Adrenal gland (tissue), 12 donors: ENCODE results near the gene TMEM18. TPM values are rescaled to one million over a fixed set of nuclear protein-coding genes. Genes with fewer than 3 reads are reported as not detected.

ENCODE experiments used
- DNase-seq, 7 donors: peaks; one replicate each; pipeline ENCODE4 v3.0.0-alpha.2; 2019 to 2020
- H3K27ac ChIP-seq, 5 donors: fragments of 200-600 bp; sonication (generic) in 4 of 5; 1 replicate in 3 of 5; 2 replicates in 2 of 5; pipeline versions ENCODE4 v1.5.1 to v1.8.0; 2016 to 2020; ENCODE audit warnings: mild to moderate bottlenecking in 1 of 5
- H3K27me3 ChIP-seq: fragments of 200-600 bp; 2 replicates; pipeline ENCODE4 v1.8.0; 2021
- H3K36me3 ChIP-seq, 2 donors: fragments of 200-600 bp; replicated peaks in 1 of 2; 1 replicate in 1 of 2; 2 replicates in 1 of 2; pipeline versions ENCODE4 v1.5.1 to v1.8.0; 2018 to 2022
- H3K4me1 ChIP-seq, 2 donors: fragments of 200-600 bp; replicated peaks in 1 of 2; 1 replicate in 1 of 2; 2 replicates in 1 of 2; pipeline versions ENCODE4 v1.5.1 to v1.8.0; 2018 to 2021
- H3K4me3 ChIP-seq, 4 donors: fragments of 200-600 bp; sonication (generic) in 3 of 4; one replicate each; pipeline ENCODE4 v1.5.1; 2016 to 2018
- H3K9me3 ChIP-seq, 3 donors: fragments of 200-600 bp; sonication (generic) in 1 of 3; replicated peaks in 1 of 3; 1 replicate in 2 of 3; 2 replicates in 1 of 3; pipeline versions ENCODE4 v1.5.1 to v1.8.0; 2016 to 2021
- POLR2A ChIP-seq, 2 donors: fragments of 450-650 bp; IDR thresholded peaks; one replicate each; pipeline ENCODE4 v1.6.1; 2017; ENCODE audit warnings: antibody characterized with exemption in 2 of 2, mild to moderate bottlenecking in 2 of 2, moderate library complexity in 1 of 2
- WGBS, 4 donors: extraction: QIAGEN DNeasy Blood & Tissue Kit in 2 of 4; methylation state at CpG; one replicate each; pipeline versions ENCODE4 v1.1.5 to v1.1.7; 2013 to 2017; 5-methylcytosine and 5-hydroxymethylcytosine counted together
- intact Hi-C, 2 donors: fragments of 100-400 bp; cut with DNase I; formaldehyde crosslinking; loops; one replicate each; pipeline versions ENCODE4 v1.14.1 to v1.15.0; 2022 to 2023
- polyA plus RNA-seq, 3 donors: library from polyadenylated mRNA; stranded (reverse); fragments of 200-250 nt in 2 of 3; fragments of 350-450 nt in 1 of 3; fragmentation: Illumina TruSeq in 1 of 3; extraction: RNeasy Lipid Tissue Mini Kit (QIAGEN cat#74804) in 1 of 3; gene quantifications; one replicate each; pipeline ENCODE4 v1.2.3, GENCODE V29; 2013 to 2014
- total RNA-seq, 9 donors: library from RNA; depleted of rRNA in 4 of 9; stranded (reverse); fragments of >200 nt in 4 of 9; fragments of 120-200 nt in 1 of 9; fragmentation: NEBNext Ultra II Directional in 1 of 9; extraction: Animal tissue kit (Norgen Biotek cat#: 25700) in 1 of 9; gene quantifications; one replicate each; pipeline versions ENCODE4 v1.1.0 to v1.2.4, GENCODE V29; 2013 to 2023
- TF ChIP-seq, protein P1 (sequence below), 6 experiments: fragments of 450-650 bp in 4 of 6; fragments of 200-600 bp in 2 of 6; sonication (generic) in 1 of 6; IDR thresholded peaks; 1 replicate in 5 of 6; 2 replicates in 1 of 6; pipeline versions ENCODE4 v1.5.1 to v1.8.0; 2016 to 2021; ENCODE audit warnings: antibody characterized with exemption in 6 of 6, mild to moderate bottlenecking in 2 of 6, moderate library complexity in 1 of 6
- donor health status: healthy with polysubstance abuse.
- donor health status: Bipolar disorder and iron deficiency.
- donor health status: DM: yes; HTN: yes; CAD: no.
- donor health status: DM: no; HTN: no; CAD: no.
- donor health status: DM: no; HTN: no; CAD: no.
- donor health status: DM: yes; HTN: yes; CAD: no.

TMEM18 gene
- total and polyA plus RNA-seq, 12 donors = 17.2 to 56.9 (median 31.9) TPM

DNA sequence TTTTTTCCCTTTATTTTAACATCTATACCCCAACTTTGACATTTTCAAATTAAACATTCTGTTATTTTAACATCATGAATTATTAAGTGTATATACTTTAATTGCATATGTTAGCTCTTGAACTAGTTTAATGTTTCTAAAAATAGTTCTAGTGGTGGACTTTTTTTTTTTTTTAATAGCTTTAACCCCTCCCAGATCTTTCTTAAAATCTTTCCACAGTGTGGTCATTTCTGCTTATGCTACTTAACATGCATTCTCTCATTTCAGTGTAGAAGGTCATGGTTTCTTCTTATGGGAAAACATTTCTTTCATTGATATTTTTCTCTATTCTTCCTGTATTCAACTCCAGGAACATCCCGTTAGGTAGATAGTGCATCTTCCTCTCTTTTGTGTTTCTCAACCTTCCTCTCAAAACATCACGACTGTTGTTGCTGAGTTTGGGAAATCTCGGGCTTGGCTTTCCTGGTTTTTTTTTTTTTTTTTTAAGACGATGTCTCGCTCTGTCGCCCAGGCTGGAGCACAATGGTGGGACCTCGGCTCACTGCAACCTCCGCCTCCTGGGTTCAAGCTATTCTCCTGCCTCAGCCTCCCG, 849 bp upstream of the TMEM18 start:
- no peak for DNase-seq
- Histone ChIP-seq H3K9me3 (no peaks in the 10 kb centered on the region), H3K27ac (peak overlapping the region; percentile 97 to 100 (median 99)), H3K36me3 (no peaks in the 10 kb centered on the region), H3K27me3 (no peaks in the 10 kb centered on the region), H3K4me3 (peak overlapping the region in 3 of 4 donors; percentile 70 to 90 (median 82)), H3K4me1 (peaks cover 4 to 28% of the 10 kb centered on the region in 2 donors)
- intact Hi-C loops = no loop called here
- TF ChIP-seq POLR2A (IDR thresholded peaks at IDR 0.05) = no peak
- TF ChIP-seq, protein P1, sequence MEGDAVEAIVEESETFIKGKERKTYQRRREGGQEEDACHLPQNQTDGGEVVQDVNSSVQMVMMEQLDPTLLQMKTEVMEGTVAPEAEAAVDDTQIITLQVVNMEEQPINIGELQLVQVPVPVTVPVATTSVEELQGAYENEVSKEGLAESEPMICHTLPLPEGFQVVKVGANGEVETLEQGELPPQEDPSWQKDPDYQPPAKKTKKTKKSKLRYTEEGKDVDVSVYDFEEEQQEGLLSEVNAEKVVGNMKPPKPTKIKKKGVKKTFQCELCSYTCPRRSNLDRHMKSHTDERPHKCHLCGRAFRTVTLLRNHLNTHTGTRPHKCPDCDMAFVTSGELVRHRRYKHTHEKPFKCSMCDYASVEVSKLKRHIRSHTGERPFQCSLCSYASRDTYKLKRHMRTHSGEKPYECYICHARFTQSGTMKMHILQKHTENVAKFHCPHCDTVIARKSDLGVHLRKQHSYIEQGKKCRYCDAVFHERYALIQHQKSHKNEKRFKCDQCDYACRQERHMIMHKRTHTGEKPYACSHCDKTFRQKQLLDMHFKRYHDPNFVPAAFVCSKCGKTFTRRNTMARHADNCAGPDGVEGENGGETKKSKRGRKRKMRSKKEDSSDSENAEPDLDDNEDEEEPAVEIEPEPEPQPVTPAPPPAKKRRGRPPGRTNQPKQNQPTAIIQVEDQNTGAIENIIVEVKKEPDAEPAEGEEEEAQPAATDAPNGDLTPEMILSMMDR (IDR thresholded peaks at IDR 0.05) = no peak
- WGBS, 4 donors = 57 to 69% (median 63%) methylated on average over 9 of the region's 9 CpGs

- no peaks in the 10 kb centered on the region for H3K9me3 ChIP-seq
- TF ChIP-seq POLR2A (IDR thresholded peaks at IDR 0.05) = peak in 1 of 2 donors; percentile 6
- TF ChIP-seq, protein P1 (IDR thresholded peaks at IDR 0.05) = no peak
- peaks cover 0 to 9% of the 10 kb centered on the region in 2 donors for H3K36me3 ChIP-seq
- H3K27me3 ChIP-seq = no peaks in the 10 kb centered on the region
- peak overlapping the region in 4 of 5 donors; percentile 99 to 100 (median 100) for H3K27ac ChIP-seq
- DNase-seq = peak; percentile 99
- H3K4me1 ChIP-seq = peaks cover 4 to 31% of the 10 kb centered on the region in 2 donors
- intact Hi-C loops = no loop called here
- H3K4me3 ChIP-seq = peak overlapping the region in 2 of 4 donors; percentile 20 to 67
- 0 to 1% (median 0%) methylated on average over 3 to 46 of the region's 46 CpGs; no CpG with 5 or more reads in 1 of the 4 donors for WGBS, 4 donors
Observed at GRCh38 chr2:676647-677055, 555 bp downstream of the TMEM18 start.

- WGBS, 4 donors = 12 to 23% (median 16%) methylated on average over 10 to 21 of the region's 21 CpGs
Observed at GRCh38 chr2:675982-676646, 1.1 kb downstream of the TMEM18 start.

DNA sequence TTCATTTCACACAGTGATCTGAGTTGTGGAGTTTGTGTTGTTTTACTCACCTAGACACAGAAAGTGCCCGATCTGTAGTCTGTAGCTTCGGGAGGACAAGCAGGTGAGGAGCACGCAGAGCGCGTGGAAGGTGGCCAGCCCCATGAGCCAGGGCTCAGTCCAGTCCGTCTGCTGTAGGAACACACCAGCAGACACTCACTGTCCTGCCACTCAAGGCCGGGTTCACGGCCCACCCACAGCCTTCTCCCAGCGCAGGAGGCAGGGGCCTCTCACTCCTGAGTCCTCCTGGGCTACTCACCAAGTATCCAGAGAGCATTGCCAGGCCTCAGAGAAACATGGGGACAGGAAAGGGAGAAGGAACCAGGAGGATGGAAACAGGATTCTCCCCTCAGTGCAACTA, 1.7 kb downstream of the TMEM18 start:
- H3K27ac ChIP-seq = peak overlapping the region in 3 of 5 donors; percentile 99 to 100 (median 99)
- intact Hi-C loops = no loop called here
- H3K36me3 ChIP-seq = peaks cover 0 to 12% of the 10 kb centered on the region in 2 donors
- WGBS, 4 donors = 72 to 77% (median 74%) methylated on average over 9 of the region's 9 CpGs
- H3K27me3 ChIP-seq = no peaks in the 10 kb centered on the region
- no peak for TF ChIP-seq POLR2A (IDR thresholded peaks at IDR 0.05)
- TF ChIP-seq, protein P1 (IDR thresholded peaks at IDR 0.05) = no peak
- H3K9me3 ChIP-seq = no peaks in the 10 kb centered on the region
- peak in 6 of 7 donors; percentile 26 to 63 (median 38) for DNase-seq
- H3K4me3 ChIP-seq = no peak overlapping the region
- peaks cover 4 to 31% of the 10 kb centered on the region in 2 donors for H3K4me1 ChIP-seq

More at GRCh38 chr2:675982-676646, 1.1 kb downstream of the TMEM18 start:
- Histone ChIP-seq H3K4me1 (peaks cover 4 to 31% of the 10 kb centered on the region in 2 donors), H3K36me3 (peaks cover 0 to 9% of the 10 kb centered on the region in 2 donors), H3K9me3 (no peaks in the 10 kb centered on the region), H3K27me3 (no peaks in the 10 kb centered on the region), H3K27ac (peak overlapping the region in 4 of 5 donors; percentile 42 to 100 (median 99)), H3K4me3 (peak overlapping the region in 2 of 4 donors; percentile 20 to 67)
- intact Hi-C loops = no loop called here
- DNase-seq = peak; percentile 60 to 87 (median 80)
- TF ChIP-seq, protein P1 (IDR thresholded peaks at IDR 0.05) = peak in 5 of 6 experiments; percentile 31 to 45 (median 41)
- peak; percentile 6 to 33 for TF ChIP-seq POLR2A (IDR thresholded peaks at IDR 0.05)
